CD14-positive monocyte (primary cell): ENCODE measurements around the gene NKAIN4. TPM values are rescaled to one million over a fixed set of nuclear protein-coding genes. Genes with fewer than 3 reads are reported as not detected.

ENCODE experiments used
- DNase-seq, 3 donors: peaks; one replicate each; pipeline ENCODE4 v3.0.0-alpha.2; 2011 to 2022
- H2AFZ ChIP-seq: 2 replicates; pipeline ENCODE4 v1.6.0; 2012; ENCODE audit warnings: mild to moderate bottlenecking, low read depth, low read length, inconsistent platforms; ENCODE audit not compliant: insufficient read depth, poor library complexity, severe bottlenecking
- H3K27ac ChIP-seq, 2 donors: 1 replicate in 1 of 2; 2 replicates in 1 of 2; pipeline ENCODE4 v1.5.1; 2012 to 2013; ENCODE audit warnings: low read length in 2 of 2, control low read depth in 1 of 2, inconsistent platforms in 1 of 2, low read depth in 1 of 2, mild to moderate bottlenecking in 1 of 2
- H3K27me3 ChIP-seq, 2 donors: one replicate each; pipeline versions ENCODE4 v1.6.0 to v1.6.1; 2011 to 2013; ENCODE audit warnings: low read length in 2 of 2; ENCODE audit not compliant: control insufficient read depth in 2 of 2, insufficient read depth in 2 of 2
- H3K36me3 ChIP-seq, 2 donors: replicated peaks in 1 of 2; 1 replicate in 1 of 2; 2 replicates in 1 of 2; pipeline versions ENCODE4 v1.5.1 to v1.6.1; 2012 to 2013; ENCODE audit warnings: low read length in 2 of 2, control low read depth in 1 of 2, inconsistent platforms in 1 of 2, mild to moderate bottlenecking in 1 of 2; ENCODE audit not compliant: insufficient read depth in 2 of 2, control insufficient read depth in 1 of 2
- H3K4me1 ChIP-seq, 2 donors: 1 replicate in 1 of 2; 2 replicates in 1 of 2; pipeline versions ENCODE4 v1.5.1 to v1.6.1; 2012 to 2013; ENCODE audit warnings: low read length in 2 of 2, control low read depth in 1 of 2, inconsistent platforms in 1 of 2, mild to moderate bottlenecking in 1 of 2, moderate library complexity in 1 of 2; ENCODE audit not compliant: insufficient read depth in 2 of 2, control insufficient read depth in 1 of 2
- H3K4me2 ChIP-seq: replicated peaks from 2 replicates; pipeline ENCODE3; 2012; ENCODE audit warnings: low read length, moderate library complexity, mild to moderate bottlenecking; ENCODE audit not compliant: poor library complexity, severe bottlenecking; ENCODE audit errors: extremely low read depth
- H3K4me3 ChIP-seq, 3 experiments: fragments of 200-600 bp in 1 of 3; sonication (generic) in 1 of 3; replicated peaks in 1 of 3; 1 replicate in 2 of 3; 2 replicates in 1 of 3; pipeline ENCODE4 v1.5.1; 2011 to 2013; ENCODE audit warnings: low read length in 3 of 3, mild to moderate bottlenecking in 3 of 3, control low read depth in 2 of 3, low read depth in 2 of 3, inconsistent platforms in 1 of 3, moderate library complexity in 1 of 3
- H3K79me2 ChIP-seq: 2 replicates; pipeline ENCODE4 v1.6.0; 2012; ENCODE audit warnings: mild to moderate bottlenecking, control low read depth, inconsistent platforms, low read length, moderate library complexity; ENCODE audit not compliant: insufficient read depth
- H3K9ac ChIP-seq: 2 replicates; pipeline ENCODE4 v1.6.0; 2017; ENCODE audit warnings: low read length, mild to moderate bottlenecking; ENCODE audit not compliant: insufficient read depth, poor library complexity, severe bottlenecking
- H3K9me3 ChIP-seq, 2 donors: replicated peaks in 1 of 2; 1 replicate in 1 of 2; 2 replicates in 1 of 2; pipeline versions ENCODE4 v1.5.1 to v1.6.1; 2012 to 2013; ENCODE audit warnings: low read length in 2 of 2, control low read depth in 1 of 2; ENCODE audit not compliant: control insufficient read depth in 1 of 2, insufficient read depth in 1 of 2
- H4K20me1 ChIP-seq: 2 replicates; pipeline ENCODE4 v1.6.0; 2012; ENCODE audit warnings: mild to moderate bottlenecking, low read length, control low read depth, moderate library complexity; ENCODE audit not compliant: insufficient read depth
- H3K27ac Mint-ChIP-seq, 7 donors: one replicate each; pipeline ENCODE4 v1.8.0; 2020; ENCODE audit warnings: mild to moderate bottlenecking in 7 of 7, mixed read lengths in 7 of 7, moderate library complexity in 6 of 7, inconsistent platforms in 2 of 7
- H3K27me3 Mint-ChIP-seq, 3 donors: one replicate each; pipeline ENCODE4 v1.8.0; 2021 to 2022; ENCODE audit warnings: low read depth in 3 of 3, mild to moderate bottlenecking in 3 of 3, mixed read lengths in 3 of 3, moderate library complexity in 3 of 3, inconsistent platforms in 1 of 3
- H3K36me3 Mint-ChIP-seq, 2 donors: one replicate each; pipeline ENCODE4 v1.8.0; 2020; ENCODE audit warnings: mixed read lengths in 2 of 2, inconsistent platforms in 1 of 2, mild to moderate bottlenecking in 1 of 2
- H3K4me1 Mint-ChIP-seq: one replicate; pipeline ENCODE4 v1.8.0; 2020; ENCODE audit warnings: mild to moderate bottlenecking, mixed read lengths
- H3K4me3 Mint-ChIP-seq, 2 donors: one replicate each; pipeline ENCODE4 v1.8.0; 2020; ENCODE audit warnings: mild to moderate bottlenecking in 2 of 2, mixed read lengths in 2 of 2, moderate library complexity in 1 of 2
- H3K9me3 Mint-ChIP-seq, 7 donors: one replicate each; pipeline ENCODE4 v1.8.0; 2020 to 2022; ENCODE audit warnings: mixed read lengths in 7 of 7, mild to moderate bottlenecking in 6 of 7, moderate library complexity in 6 of 7, inconsistent platforms in 2 of 7
- CTCF ChIP-seq: fragments of 200-600 bp; IDR thresholded peaks from one replicate; pipeline ENCODE4 v1.8.0; 2022; ENCODE audit warnings: antibody characterized with exemption, mild to moderate bottlenecking
- WGBS: methylation state at CpG from one replicate; pipeline ENCODE4 v1.1.5; 2013; ENCODE audit warnings: missing lambda C conversion rate; ENCODE audit not compliant: insufficient coverage; 5-methylcytosine and 5-hydroxymethylcytosine counted together
- intact Hi-C, 2 donors: fragments of 100-400 bp; cut with micrococcal nuclease; formaldehyde crosslinking; loops; one replicate each; pipeline versions ENCODE4 v1.15.0 to v1.15.1; 2023
- polyA plus RNA-seq, 3 donors: library from polyadenylated mRNA; depleted of rRNA in 1 of 3; unstranded in 2 of 3; stranded (reverse) in 1 of 3; fragments of 300-500 nt in 2 of 3; fragments of >200 nt in 1 of 3; fragmentation: Illumina TruSeq in 2 of 3; gene quantifications; 1 replicate in 2 of 3; 2 replicates in 1 of 3; pipeline ENCODE4 v1.2.3, GENCODE V29; 2012 to 2021

Gene NKAIN4
- polyA plus RNA-seq, 3 donors: not detected

GRCh38 chr20:63272105-63273058 is 18.1 kb upstream of the NKAIN4 start, which contains the start of gene ARFGAP1:
ARFGAP1 (plus strand) TSS chr20:63272813; CDS start chr20:63275581, 2,768 bp downstream.
- intact Hi-C loops: loop anchor here (5.0 to 10.0 kb wide), 2 partner anchors 50 to 632 kb away; no protein-coding TSS in a partner anchor
- peaks cover 17 to 19% of the 10 kb centered on the region in 2 donors for H3K4me1 ChIP-seq
- H3K36me3 Mint-ChIP-seq: peaks cover 17 to 21% of the 10 kb centered on the region in 2 donors
- peak within 1 kb of the TSS; percentile 75 to 87 (median 87) for H3K4me3 ChIP-seq
- peak within 1 kb of the TSS; percentile 81 for H2AFZ ChIP-seq
- no peaks in the 10 kb centered on the region for H3K9me3 Mint-ChIP-seq
- DNase-seq: peak; percentile 80 to 86 (median 84)
- under 1% methylated on average over 89 of the region's 97 CpGs for WGBS
- H3K27me3 Mint-ChIP-seq: peaks cover 2 to 21% (median 9%) of the 10 kb centered on the region in 3 donors
- no peak for TF ChIP-seq CTCF
- H3K79me2 ChIP-seq: peaks cover 48% of the 10 kb centered on the region
- peak within 1 kb of the TSS; percentile 56 to 84 for H3K27ac ChIP-seq
- H3K4me1 Mint-ChIP-seq: peaks cover 22% of the 10 kb centered on the region
- no peaks in the 10 kb centered on the region for H3K9me3 ChIP-seq
- peaks cover 39% of the 10 kb centered on the region for H4K20me1 ChIP-seq
- peak within 1 kb of the TSS; percentile 74 to 93 (median 86) for H3K27ac Mint-ChIP-seq
- peaks cover 0 to 3% of the 10 kb centered on the region in 2 donors for H3K27me3 ChIP-seq
- H3K9ac ChIP-seq: peak within 1 kb of the TSS; percentile 92
- peaks cover 18 to 20% of the 10 kb centered on the region in 2 donors for H3K36me3 ChIP-seq
- H3K4me2 ChIP-seq: peak within 1 kb of the TSS; percentile 98
- peak within 1 kb of the TSS; percentile 84 to 91 for H3K4me3 Mint-ChIP-seq

- no peak for TF ChIP-seq CTCF
- Histone ChIP-seq H3K27ac (no peak overlapping the region), H3K4me2 (no peak overlapping the region), H3K79me2 (peaks cover 31% of the 10 kb centered on the region), H2AFZ (no peak overlapping the region), H3K4me1 (peaks cover 17 to 19% of the 10 kb centered on the region in 2 donors), H3K27me3 (peaks cover 0 to 3% of the 10 kb centered on the region in 2 donors), H3K9ac (no peak overlapping the region), H4K20me1 (peaks cover 23% of the 10 kb centered on the region), H3K9me3 (no peaks in the 10 kb centered on the region), H3K36me3 (peaks cover 2 to 4% of the 10 kb centered on the region in 2 donors), H3K4me3 (no peak overlapping the region)
- DNase-seq: no peak
- H3K27me3 Mint-ChIP-seq: peaks cover 2 to 21% (median 9%) of the 10 kb centered on the region in 3 donors
- intact Hi-C loops: loop anchor here (5.0 to 10.0 kb wide), 2 partner anchors 48 to 634 kb away; no protein-coding TSS in a partner anchor
- peaks cover 0 to 1% (median 0%) of the 10 kb centered on the region in 7 donors for H3K9me3 Mint-ChIP-seq
- H3K4me1 Mint-ChIP-seq: peaks cover 22% of the 10 kb centered on the region
- peaks cover 2 to 5% of the 10 kb centered on the region in 2 donors for H3K36me3 Mint-ChIP-seq
- H3K4me3 Mint-ChIP-seq: no peak overlapping the region
- WGBS: 98% methylated on average over 8 of the region's 9 CpGs
- H3K27ac Mint-ChIP-seq: no peak overlapping the region
Observed at GRCh38 chr20:63270606-63271325, 16.5 kb upstream of the NKAIN4 start.
